ENCODE measurements around the gene DOCK3. TPM values are rescaled to one million over a fixed set of nuclear protein-coding genes. Genes with fewer than 3 reads are reported as not detected.

The DOCK3 gene
- total RNA-seq, 2 donors from 2014 or later = 7.7 to 8.5 TPM

GRCh38 chr3:51276046-51276445, 601.3 kb downstream of the DOCK3 start:
- no peak overlapping the region for H3K27ac Mint-ChIP-seq
- H3K4me3 ChIP-seq (ENCODE audit: low read length) = no peak overlapping the region
- peaks cover 6% of the 10 kb centered on the region for H3K36me3 Mint-ChIP-seq (ENCODE audit: low read depth)
- H3K27ac ChIP-seq (ENCODE audit: low read depth, low read length) = no peak overlapping the region
- no peaks in the 10 kb centered on the region for H3K27me3 Mint-ChIP-seq (ENCODE audit: insufficient read depth)
- H3K36me3 ChIP-seq (ENCODE audit: control insufficient read depth, insufficient read depth, low read length) = no peaks in the 10 kb centered on the region
- DNase-seq = no peak
- WGBS, 2 experiments (ENCODE audit: insufficient coverage in 1 of 2, insufficient read length in 1 of 2) = 88% methylated on average over 1 of the region's 1 CpG
- no peak for TF ChIP-seq CTCF (conservative IDR thresholded peaks at IDR 0.05)
- no peaks in the 10 kb centered on the region for H3K4me1 Mint-ChIP-seq
- no peaks in the 10 kb centered on the region for H3K9me3 Mint-ChIP-seq
- H3K9ac ChIP-seq (ENCODE audit: extremely low read depth, low read length, poor library complexity, severe bottlenecking) = no peak overlapping the region
- H3K27me3 ChIP-seq (ENCODE audit: control insufficient read depth, insufficient read depth, low read length, poor library complexity, severe bottlenecking) = no peaks in the 10 kb centered on the region
- H3K9me3 ChIP-seq (ENCODE audit: control insufficient read depth, low read length) = no peaks in the 10 kb centered on the region
- no peak overlapping the region for H3K4me3 Mint-ChIP-seq
- H3K4me1 ChIP-seq (ENCODE audit: control insufficient read depth, insufficient read depth, low read length) = no peaks in the 10 kb centered on the region

- H3K9me3 Mint-ChIP-seq = peaks cover 13% of the 10 kb centered on the region
- no peaks in the 10 kb centered on the region for H3K4me1 ChIP-seq (ENCODE audit: control insufficient read depth, insufficient read depth, low read length)
- no peaks in the 10 kb centered on the region for H3K27me3 Mint-ChIP-seq (ENCODE audit: insufficient read depth)
- H3K27ac ChIP-seq (ENCODE audit: low read depth, low read length) = no peak overlapping the region
- peaks cover 11% of the 10 kb centered on the region for H3K9me3 ChIP-seq (ENCODE audit: control insufficient read depth, low read length)
- TF ChIP-seq CTCF (conservative IDR thresholded peaks at IDR 0.05) = no peak
- no peaks in the 10 kb centered on the region for H3K27me3 ChIP-seq (ENCODE audit: control insufficient read depth, insufficient read depth, low read length, poor library complexity, severe bottlenecking)
- 92 to 99% methylated on average over 2 of the region's 2 CpGs for WGBS, 2 experiments (ENCODE audit: insufficient coverage in 1 of 2, insufficient read length in 1 of 2)
- no peaks in the 10 kb centered on the region for H3K4me1 Mint-ChIP-seq
- no peak for DNase-seq
- no peaks in the 10 kb centered on the region for H3K36me3 ChIP-seq (ENCODE audit: control insufficient read depth, insufficient read depth, low read length)
- no peak overlapping the region for H3K4me3 ChIP-seq (ENCODE audit: low read length)
- no peak overlapping the region for H3K4me3 Mint-ChIP-seq
- H3K27ac Mint-ChIP-seq = no peak overlapping the region
- no peak overlapping the region for H3K9ac ChIP-seq (ENCODE audit: extremely low read depth, low read length, poor library complexity, severe bottlenecking)
- H3K36me3 Mint-ChIP-seq (ENCODE audit: low read depth) = peaks cover 18% of the 10 kb centered on the region
These were observed 604.7 kb downstream of the DOCK3 start for GRCh38 chr3:51279448-51279847.

GRCh38 chr3:51280176-51280575, 605.4 kb downstream of the DOCK3 start:
- Histone ChIP-seq H3K27ac (ENCODE audit: low read depth, low read length) (no peak overlapping the region), H3K9me3 (ENCODE audit: control insufficient read depth, low read length) (peaks cover 11% of the 10 kb centered on the region), H3K4me1 (ENCODE audit: control insufficient read depth, insufficient read depth, low read length) (no peaks in the 10 kb centered on the region), H3K36me3 (ENCODE audit: control insufficient read depth, insufficient read depth, low read length) (no peaks in the 10 kb centered on the region), H3K27me3 (ENCODE audit: control insufficient read depth, insufficient read depth, low read length, poor library complexity, severe bottlenecking) (no peaks in the 10 kb centered on the region), H3K4me3 (ENCODE audit: low read length) (no peak overlapping the region), H3K9ac (ENCODE audit: extremely low read depth, low read length, poor library complexity, severe bottlenecking) (no peak overlapping the region)
- H3K9me3 Mint-ChIP-seq = peaks cover 14% of the 10 kb centered on the region
- no peaks in the 10 kb centered on the region for H3K27me3 Mint-ChIP-seq (ENCODE audit: insufficient read depth)
- WGBS, 2 experiments (ENCODE audit: insufficient coverage in 1 of 2, insufficient read length in 1 of 2) = 79 to 89% methylated on average over 3 of the region's 3 CpGs
- no peak for TF ChIP-seq CTCF (conservative IDR thresholded peaks at IDR 0.05)
- no peaks in the 10 kb centered on the region for H3K4me1 Mint-ChIP-seq
- peaks cover 19% of the 10 kb centered on the region for H3K36me3 Mint-ChIP-seq (ENCODE audit: low read depth)
- H3K4me3 Mint-ChIP-seq = no peak overlapping the region
- H3K27ac Mint-ChIP-seq = no peak overlapping the region
- no peak for DNase-seq
